Ovary (tissue), 9 donors: Measurements from ENCODE around the gene ATXN2. TPM values are rescaled to one million over a fixed set of nuclear protein-coding genes. Genes with fewer than 3 reads are reported as not detected.

Source experiments
- DNase-seq, 5 donors: peaks; one replicate each; pipeline ENCODE4 v3.0.0-alpha.2; 2019 to 2020
- H3K27ac ChIP-seq, 2 donors: fragments of 200-600 bp; one replicate each; pipeline versions ENCODE4 v1.5.1 to v1.8.0; 2019 to 2022
- H3K27me3 ChIP-seq: fragments of 200-600 bp; one replicate; pipeline ENCODE4 v1.8.0; 2022
- H3K36me3 ChIP-seq: fragments of 200-600 bp; sonication (generic); one replicate; pipeline ENCODE4 v1.5.1; 2019
- H3K4me1 ChIP-seq: one replicate; pipeline ENCODE4 v1.8.1; 2013; ENCODE audit warnings: mild to moderate bottlenecking, moderate library complexity; ENCODE audit not compliant: insufficient read depth
- H3K4me3 ChIP-seq: fragments of 200-600 bp; sonication (generic); one replicate; pipeline ENCODE4 v1.5.1; 2017
- H3K9me3 ChIP-seq, 2 donors: fragments of 200-600 bp in 1 of 2; sonication (generic) in 1 of 2; one replicate each; pipeline versions ENCODE4 v1.5.1 to v1.8.1; 2013 to 2019; ENCODE audit warnings: mild to moderate bottlenecking in 1 of 2, moderate library complexity in 1 of 2
- CTCF ChIP-seq, 3 donors: fragments of 450-650 bp in 2 of 3; fragments of 200-600 bp in 1 of 3; IDR thresholded peaks; one replicate each; pipeline versions ENCODE4 v1.5.1 to v1.8.0; 2016 to 2022; ENCODE audit warnings: antibody characterized with exemption in 3 of 3, mild to moderate bottlenecking in 1 of 3
- EP300 ChIP-seq: sonication (generic); formaldehyde crosslinking; IDR thresholded peaks from one replicate; pipeline ENCODE4 v1.6.1; 2017; ENCODE audit warnings: antibody characterized with exemption
- POLR2A ChIP-seq: fragments of 450-650 bp; IDR thresholded peaks from one replicate; pipeline ENCODE4 v1.6.1; 2017; ENCODE audit warnings: antibody characterized with exemption, mild to moderate bottlenecking, moderate library complexity
- WGBS, 3 donors: extraction: QIAGEN DNeasy Blood & Tissue Kit in 1 of 3; methylation state at CpG; one replicate each; pipeline versions ENCODE4 v1.1.5 to v1.1.7; 2013 to 2017; 5-methylcytosine and 5-hydroxymethylcytosine counted together
- intact Hi-C, 4 donors: fragments of 100-400 bp; cut with DNase I; formaldehyde crosslinking; loops; one replicate each; pipeline versions ENCODE4 v1.11.0 to v1.15.1; 2022 to 2023
- polyA plus RNA-seq, 2 donors: library from polyadenylated mRNA; stranded (reverse); fragments of 200-250 nt in 1 of 2; fragments of 350-450 nt in 1 of 2; fragmentation: Illumina TruSeq in 1 of 2; extraction: RNeasy Lipid Tissue Mini Kit (QIAGEN cat#74804) in 1 of 2; gene quantifications; one replicate each; pipeline ENCODE4 v1.2.3, GENCODE V29; 2013 to 2014
- total RNA-seq, 7 donors: library from RNA; depleted of rRNA in 2 of 7; stranded (reverse); fragments of >200 nt in 2 of 7; fragmentation: NEBNext Ultra II Directional in 3 of 7; extraction: Animal tissue kit (Norgen Biotek cat#: 25700) in 3 of 7; gene quantifications; one replicate each; pipeline versions ENCODE4 v1.1.0 to v1.2.4, GENCODE V29; 2016 to 2023
- donor health status: DM: no; HTN: no; CAD: no; lungs with moderate emphysema.
- donor health status: DM: no; HTN: no; CAD: no.
- donor health status: Bipolar disorder and iron deficiency.
- donor health status: DM: yes; HTN: yes; CAD: no.
- donor health status: DM: no; HTN: no; CAD: no.
- donor health status: DM: yes; HTN: yes; CAD: no.

Gene ATXN2
- total and polyA plus RNA-seq, 9 donors: 28.4 to 106 (median 60.9) TPM

GRCh38 chr12:111580119-111580425, 19.0 kb downstream of the ATXN2 start:
- WGBS, 3 donors: 80 to 87% (median 83%) methylated on average over 3 of the region's 3 CpGs
- Histone ChIP-seq H3K27ac (no peak overlapping the region), H3K9me3 (no peaks in the 10 kb centered on the region), H3K4me3 (no peak overlapping the region), H3K36me3 (no peaks in the 10 kb centered on the region), H3K27me3 (no peaks in the 10 kb centered on the region), H3K4me1 (peaks cover 12% of the 10 kb centered on the region)
- intact Hi-C loops: no loop called here
- no peak for DNase-seq
- TF ChIP-seq POLR2A: no peak
- TF ChIP-seq CTCF (IDR thresholded peaks at IDR 0.05): no peak
- no peak for TF ChIP-seq EP300

DNA sequence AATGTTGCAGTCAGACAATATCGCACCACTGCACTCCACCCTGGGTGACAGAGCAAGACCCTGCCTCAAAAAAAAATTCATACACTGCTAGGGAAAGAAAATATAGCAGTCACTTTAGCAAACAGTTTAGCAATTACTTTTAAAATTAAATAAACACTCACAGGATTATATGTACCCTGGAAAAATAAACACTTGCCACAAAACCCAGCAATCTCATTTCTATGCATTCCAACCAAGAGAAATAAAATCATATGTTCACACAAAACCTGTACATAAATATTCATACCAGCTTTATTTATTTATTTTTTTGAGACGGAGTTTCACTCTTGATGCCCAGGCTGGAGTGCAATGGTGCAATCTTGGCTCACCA, 20.2 kb downstream of the ATXN2 start:
- Histone ChIP-seq H3K27me3 (no peaks in the 10 kb centered on the region), H3K9me3 (no peaks in the 10 kb centered on the region), H3K36me3 (no peaks in the 10 kb centered on the region), H3K27ac (no peak overlapping the region), H3K4me3 (no peak overlapping the region), H3K4me1 (peaks cover 15% of the 10 kb centered on the region)
- intact Hi-C loops: no loop called here
- DNase-seq: no peak
- TF ChIP-seq CTCF (IDR thresholded peaks at IDR 0.05): no peak
- TF ChIP-seq EP300: no peak
- no peak for TF ChIP-seq POLR2A
- WGBS, 3 donors: 78 to 92% (median 81%) methylated on average over 2 of the region's 2 CpGs

DNA sequence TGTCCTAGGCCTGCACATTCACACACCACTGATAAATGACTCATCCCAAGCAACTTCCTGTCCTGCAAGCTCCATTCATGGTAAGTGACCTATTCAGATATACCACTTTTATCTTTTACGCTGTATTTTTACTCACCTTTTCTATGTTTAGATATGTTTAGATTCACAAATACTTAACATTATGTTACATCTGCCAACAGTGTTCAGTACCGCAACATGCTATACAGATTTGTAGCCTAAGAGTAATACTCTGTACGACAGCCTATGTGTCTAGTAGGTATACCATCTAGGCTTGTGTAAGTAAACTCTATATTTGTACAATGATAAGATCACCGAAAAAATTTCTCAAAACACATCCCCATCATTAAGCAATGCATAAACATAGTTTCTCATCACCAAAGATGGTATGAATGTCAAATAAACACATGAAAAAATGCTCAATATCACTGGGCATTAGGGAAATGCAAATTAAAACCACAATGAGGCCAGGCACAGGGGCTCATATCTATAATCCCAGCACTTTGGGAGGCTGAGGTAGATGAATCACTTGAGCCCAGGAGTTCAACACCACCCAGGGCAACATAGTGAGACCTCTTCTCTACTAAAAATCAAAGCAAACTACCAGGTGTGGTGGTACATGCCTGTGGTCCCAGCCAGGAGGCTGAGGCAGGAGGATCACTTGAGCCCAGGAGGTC, 20.7 kb downstream of the ATXN2 start:
- Histone ChIP-seq H3K9me3 (no peaks in the 10 kb centered on the region), H3K4me3 (no peak overlapping the region), H3K27me3 (no peaks in the 10 kb centered on the region), H3K27ac (no peak overlapping the region), H3K36me3 (no peaks in the 10 kb centered on the region), H3K4me1 (peaks cover 15% of the 10 kb centered on the region)
- intact Hi-C loops: no loop called here
- no peak for DNase-seq
- TF ChIP-seq POLR2A (no peak), EP300 (no peak), CTCF (IDR thresholded peaks at IDR 0.05) (no peak)
- WGBS, 3 donors: 70 to 83% (median 74%) methylated on average over 4 of the region's 4 CpGs

GRCh38 chr12:111574797-111575443, 24.2 kb downstream of the ATXN2 start:
- H3K36me3 ChIP-seq: no peaks in the 10 kb centered on the region
- no peak for DNase-seq
- H3K27ac ChIP-seq: no peak overlapping the region
- H3K4me1 ChIP-seq: peaks cover 10% of the 10 kb centered on the region
- no peaks in the 10 kb centered on the region for H3K9me3 ChIP-seq
- H3K4me3 ChIP-seq: no peak overlapping the region
- intact Hi-C loops: no loop called here
- TF ChIP-seq EP300 (no peak), POLR2A (no peak), CTCF (IDR thresholded peaks at IDR 0.05) (no peak)
- H3K27me3 ChIP-seq: no peaks in the 10 kb centered on the region
- 25 to 35% (median 28%) methylated on average over 7 of the region's 7 CpGs for WGBS, 3 donors
